Dendritic cell treated with granulocyte-macrophage colony-stimulating factor and Interleukin-4, amounts not matched to agents 40 ng/mL and 50 ng/mL, for 4 days (primary cell): ENCODE data around the gene HELB.
A peak's percentile ranks its signal among the peaks of the same experiment; 100 is the strongest.

Source experiments
- H3K27ac Mint-ChIP-seq: one replicate; pipeline ENCODE4 v1.8.0; 2022; ENCODE audit warnings: mild to moderate bottlenecking, mixed read lengths
- H3K27me3 Mint-ChIP-seq: one replicate; pipeline ENCODE4 v1.8.0; 2022; ENCODE audit warnings: mild to moderate bottlenecking, mixed read lengths
- H3K36me3 Mint-ChIP-seq: one replicate; pipeline ENCODE4 v1.8.0; 2022; ENCODE audit warnings: low read depth, mixed read lengths
- H3K4me1 Mint-ChIP-seq: one replicate; pipeline ENCODE4 v1.8.0; 2022; ENCODE audit warnings: low read depth, mixed read lengths
- H3K4me3 Mint-ChIP-seq: one replicate; pipeline ENCODE4 v1.8.0; 2022; ENCODE audit warnings: mild to moderate bottlenecking, moderate library complexity, mixed read lengths
- H3K9me3 Mint-ChIP-seq: one replicate; pipeline ENCODE4 v1.8.0; 2022; ENCODE audit warnings: mixed read lengths
- intact Hi-C: fragments of 100-400 bp; cut with micrococcal nuclease; formaldehyde crosslinking; loops from one replicate; pipeline ENCODE4 v1.15.0; 2022

Gene HELB

GRCh38 chr12:66352197-66352596 lies 49.9 kb downstream of the HELB start:
- Mint-ChIP-seq H3K4me1 (peaks cover 6% of the 10 kb centered on the region), H3K4me3 (no peak overlapping the region), H3K27me3 (no peaks in the 10 kb centered on the region), H3K36me3 (peaks cover 27% of the 10 kb centered on the region), H3K27ac (no peak overlapping the region), H3K9me3 (no peaks in the 10 kb centered on the region)
- intact Hi-C loops: loop anchor here (1.0 kb wide), 2 partner anchors 57 to 342 kb away; no protein-coding TSS in a partner anchor

DNA sequence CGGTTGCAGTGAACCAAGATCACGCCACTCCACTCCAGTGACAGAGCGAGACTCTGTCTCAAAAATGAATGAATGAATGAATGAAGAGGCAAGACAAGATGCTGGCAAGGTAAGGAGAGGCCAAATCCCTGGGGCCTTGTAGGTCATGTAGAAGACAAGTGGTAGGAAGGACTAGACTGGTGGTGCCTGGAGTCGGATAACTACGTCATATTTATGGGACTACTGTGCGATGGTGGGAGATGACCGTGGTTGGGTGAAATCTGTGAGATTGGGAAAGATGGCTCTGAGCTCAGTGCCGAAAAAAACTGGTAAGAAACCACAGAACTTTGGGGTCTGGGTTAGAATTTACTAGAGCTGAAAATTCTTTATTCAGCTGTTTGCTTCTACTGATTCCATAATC lies 50.6 kb downstream of the HELB start:
- Mint-ChIP-seq H3K27me3 (no peaks in the 10 kb centered on the region), H3K27ac (no peak overlapping the region), H3K36me3 (peaks cover 23% of the 10 kb centered on the region), H3K4me1 (peaks cover 6% of the 10 kb centered on the region), H3K4me3 (no peak overlapping the region), H3K9me3 (no peaks in the 10 kb centered on the region)
- intact Hi-C loops: loop anchor here (1.0 kb wide), 2 partner anchors 56 to 341 kb away; no protein-coding TSS in a partner anchor

DNA sequence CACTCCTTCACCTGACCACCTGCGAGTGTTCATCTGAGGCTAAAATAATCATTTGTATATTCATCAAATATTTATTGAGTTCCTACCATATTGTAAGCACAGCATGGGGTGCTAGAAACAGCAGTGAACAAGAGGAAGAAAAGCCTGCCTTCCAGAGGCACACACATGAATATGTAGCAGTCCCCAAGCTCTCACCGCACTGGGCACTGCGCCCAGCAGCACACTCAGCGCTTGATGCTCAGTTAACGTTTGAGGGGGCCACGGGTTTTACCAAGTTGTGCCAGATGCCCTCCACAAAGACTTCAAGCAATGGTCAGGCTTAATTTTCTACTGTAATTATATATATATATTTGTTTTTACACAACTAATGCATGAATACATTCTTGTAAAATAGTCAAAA lies 52.0 kb downstream of the HELB start:
- no peaks in the 10 kb centered on the region for H3K9me3 Mint-ChIP-seq
- H3K27me3 Mint-ChIP-seq: no peaks in the 10 kb centered on the region
- H3K36me3 Mint-ChIP-seq: peaks cover 23% of the 10 kb centered on the region
- no peak overlapping the region for H3K27ac Mint-ChIP-seq
- H3K4me3 Mint-ChIP-seq: no peak overlapping the region
- intact Hi-C loops: no loop called here
- peaks cover 6% of the 10 kb centered on the region for H3K4me1 Mint-ChIP-seq

GRCh38 chr12:66359300-66359699 lies 57.0 kb downstream of the HELB start:
- Mint-ChIP-seq H3K9me3 (no peaks in the 10 kb centered on the region), H3K36me3 (no peaks in the 10 kb centered on the region), H3K27me3 (no peaks in the 10 kb centered on the region), H3K27ac (no peak overlapping the region), H3K4me3 (no peak overlapping the region), H3K4me1 (no peaks in the 10 kb centered on the region)
- intact Hi-C loops: no loop called here

GRCh38 chr12:66361703-66362102 lies 59.4 kb downstream of the HELB start:
- Mint-ChIP-seq H3K27ac (no peak overlapping the region), H3K36me3 (no peaks in the 10 kb centered on the region), H3K4me1 (peaks cover 11% of the 10 kb centered on the region), H3K9me3 (no peaks in the 10 kb centered on the region), H3K4me3 (no peak overlapping the region), H3K27me3 (no peaks in the 10 kb centered on the region)
- intact Hi-C loops: no loop called here

DNA sequence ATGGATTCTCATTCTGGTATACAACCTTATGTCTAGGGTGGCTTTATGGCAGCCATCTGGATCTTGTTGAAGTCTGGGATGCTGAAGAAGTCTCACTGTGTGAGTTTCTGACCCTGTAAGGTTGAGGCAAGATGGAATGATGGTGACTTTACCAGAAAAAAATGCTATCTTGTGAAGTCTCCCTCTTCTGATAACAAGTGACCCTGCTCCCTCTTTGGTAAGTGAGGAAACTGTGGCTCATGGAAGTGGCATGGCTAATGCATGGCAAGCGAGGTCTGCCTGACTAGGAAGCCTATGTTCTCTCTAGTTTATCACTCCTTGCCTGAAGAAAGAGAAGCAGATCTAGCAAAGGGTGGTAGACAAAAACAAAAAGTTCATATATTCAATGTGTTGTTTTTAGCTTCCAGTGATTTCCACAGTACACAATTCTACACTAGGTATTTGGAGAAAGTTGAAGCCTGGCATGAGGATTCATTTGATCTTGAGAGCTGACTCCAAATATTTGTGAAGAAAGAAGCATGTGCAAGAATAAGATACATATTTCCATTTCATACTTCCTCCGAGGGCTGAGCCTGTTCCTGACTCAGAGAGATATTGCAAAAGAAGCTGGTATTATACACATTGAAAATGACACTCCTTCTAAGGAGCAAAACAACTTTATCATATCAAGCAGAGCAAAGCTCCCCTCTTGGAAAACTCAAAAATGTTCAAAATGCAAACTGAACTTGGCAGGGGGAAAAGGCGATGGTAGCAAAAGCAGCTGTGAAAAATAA lies 63.6 kb downstream of the HELB start:
- Mint-ChIP-seq H3K4me1 (peaks cover 25% of the 10 kb centered on the region), H3K9me3 (no peaks in the 10 kb centered on the region), H3K27me3 (no peaks in the 10 kb centered on the region), H3K27ac (no peak overlapping the region), H3K4me3 (no peak overlapping the region), H3K36me3 (no peaks in the 10 kb centered on the region)
- intact Hi-C loops: no loop called here

DNA sequence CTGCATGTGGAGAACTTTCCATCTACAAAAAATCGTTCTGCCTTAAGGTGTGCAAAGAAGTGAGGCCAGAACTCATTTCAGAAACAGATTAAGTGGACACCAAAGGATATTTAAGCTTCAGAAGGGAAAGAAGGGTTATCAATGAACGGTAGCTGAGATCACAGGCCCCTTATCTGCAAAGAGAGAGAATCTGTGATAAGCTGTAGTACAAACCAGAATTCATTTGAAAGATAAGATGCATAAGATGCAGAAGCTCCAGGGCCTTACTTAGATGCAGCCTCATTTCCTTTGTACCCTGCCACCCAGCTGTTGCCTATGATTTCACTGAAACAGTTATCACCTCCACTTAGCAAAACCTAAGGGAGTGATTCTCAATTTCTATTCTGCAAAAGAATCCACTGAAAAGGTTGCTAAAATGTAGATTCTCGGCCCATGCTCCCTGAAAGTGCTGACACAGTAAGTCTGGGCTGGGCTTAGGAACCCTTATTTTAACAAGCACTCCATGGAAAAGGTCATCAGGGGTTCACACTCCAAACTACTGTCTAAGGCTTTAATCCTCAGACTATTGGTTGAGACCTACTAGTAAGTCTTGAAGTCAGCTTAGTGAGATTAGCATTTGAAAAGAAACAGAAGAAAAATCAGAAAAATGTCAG lies 64.8 kb downstream of the HELB start:
- Mint-ChIP-seq H3K36me3 (no peaks in the 10 kb centered on the region), H3K27me3 (no peaks in the 10 kb centered on the region), H3K27ac (no peak overlapping the region), H3K4me3 (no peak overlapping the region), H3K4me1 (peaks cover 25% of the 10 kb centered on the region), H3K9me3 (no peaks in the 10 kb centered on the region)
- intact Hi-C loops: no loop called here

GRCh38 chr12:66371982-66372381 lies 69.7 kb downstream of the HELB start:
- Mint-ChIP-seq H3K27me3 (no peaks in the 10 kb centered on the region), H3K9me3 (no peaks in the 10 kb centered on the region), H3K4me1 (peaks cover 11% of the 10 kb centered on the region), H3K27ac (no peak overlapping the region), H3K4me3 (no peak overlapping the region), H3K36me3 (no peaks in the 10 kb centered on the region)
- intact Hi-C loops: no loop called here

GRCh38 chr12:66375560-66375959 lies 73.3 kb downstream of the HELB start:
- no peaks in the 10 kb centered on the region for H3K9me3 Mint-ChIP-seq

DNA sequence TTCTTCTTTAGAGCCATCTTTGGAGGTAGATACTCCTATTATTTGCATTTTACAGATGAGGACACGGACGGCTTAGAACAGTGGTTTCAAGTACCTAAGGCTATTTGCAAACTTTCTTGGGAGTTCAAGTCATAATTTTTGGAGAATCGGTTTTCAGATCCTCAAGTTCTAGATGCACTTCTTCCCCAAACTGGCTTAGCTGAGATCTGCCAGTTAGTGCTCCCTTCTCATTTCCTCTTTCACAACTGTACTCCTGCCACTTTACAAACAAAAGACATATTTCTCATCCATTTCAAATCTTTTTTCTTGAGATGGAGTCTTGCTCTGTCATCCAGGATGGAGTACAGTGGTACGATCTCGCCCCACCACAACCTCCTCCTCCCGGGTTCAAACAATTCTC lies 77.3 kb downstream of the HELB start:
- Mint-ChIP-seq H3K9me3 (no peaks in the 10 kb centered on the region), H3K4me1 (peaks cover 42% of the 10 kb centered on the region), H3K27me3 (no peaks in the 10 kb centered on the region), H3K36me3 (no peaks in the 10 kb centered on the region), H3K27ac (peak overlapping the region; percentile 82), H3K4me3 (peak overlapping the region; percentile 45)
- intact Hi-C loops: no loop called here

More at GRCh38 chr12:66375560-66375959, 73.3 kb downstream of the HELB start:
- Mint-ChIP-seq H3K4me3 (no peak overlapping the region), H3K27me3 (no peaks in the 10 kb centered on the region), H3K27ac (no peak overlapping the region), H3K4me1 (peaks cover 17% of the 10 kb centered on the region), H3K36me3 (no peaks in the 10 kb centered on the region)
- intact Hi-C loops: no loop called here

DNA sequence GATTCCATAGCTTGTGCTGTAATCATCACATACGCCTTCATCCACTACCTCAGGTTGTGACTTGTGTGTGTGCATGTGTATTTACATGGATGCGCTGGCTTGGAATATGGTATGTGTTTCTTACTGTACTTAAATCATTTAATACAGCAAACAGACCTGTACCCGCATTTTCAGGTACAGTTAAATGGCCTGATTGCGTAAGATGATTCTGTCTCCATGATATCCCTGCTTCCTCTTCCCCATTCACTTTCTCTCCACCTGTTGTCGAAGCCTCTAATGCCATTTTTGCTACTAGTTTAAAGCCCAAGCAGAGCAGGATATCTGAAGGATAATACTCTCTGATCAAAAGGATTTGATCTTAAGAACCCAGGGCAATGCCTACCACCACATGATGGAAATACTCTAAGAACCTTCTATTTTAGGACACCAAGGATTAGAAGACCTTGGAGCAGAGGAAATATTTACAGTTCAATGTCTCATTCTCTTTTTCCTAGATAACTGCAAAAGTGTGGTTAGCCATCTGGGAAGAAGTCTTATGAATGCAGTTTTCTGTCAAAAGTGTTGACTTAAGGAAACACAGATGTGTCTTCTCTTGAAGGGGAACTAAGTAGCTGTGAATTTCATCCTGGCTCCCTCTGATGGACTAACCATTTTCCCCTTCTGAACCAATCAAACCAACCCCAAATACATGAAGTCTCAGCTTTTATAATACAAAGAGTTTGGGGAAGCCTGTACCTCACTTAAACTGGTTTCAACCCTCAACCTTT lies 78.7 kb downstream of the HELB start:
- intact Hi-C loops: no loop called here
- no peaks in the 10 kb centered on the region for H3K36me3 Mint-ChIP-seq
- H3K27ac Mint-ChIP-seq: peak overlapping the region; percentile 82
- H3K4me3 Mint-ChIP-seq: no peak overlapping the region
- no peaks in the 10 kb centered on the region for H3K9me3 Mint-ChIP-seq
- H3K27me3 Mint-ChIP-seq: no peaks in the 10 kb centered on the region
- H3K4me1 Mint-ChIP-seq: peaks cover 43% of the 10 kb centered on the region

GRCh38 chr12:66387117-66387516 lies 84.8 kb downstream of the HELB start:
- Mint-ChIP-seq H3K36me3 (peaks cover 7% of the 10 kb centered on the region), H3K9me3 (peaks cover 10% of the 10 kb centered on the region), H3K4me1 (peaks cover 40% of the 10 kb centered on the region), H3K4me3 (no peak overlapping the region), H3K27me3 (no peaks in the 10 kb centered on the region), H3K27ac (peak overlapping the region; percentile 27)
- intact Hi-C loops: no loop called here
